Measurements from ENCODE around the gene PCSK5. TPM values are rescaled to one million over a fixed set of nuclear protein-coding genes. Genes with fewer than 3 reads are reported as not detected.

Gene PCSK5
- total RNA-seq, 2 experiments from 2014 or later = 14.4 to 15.2 TPM

DNA sequence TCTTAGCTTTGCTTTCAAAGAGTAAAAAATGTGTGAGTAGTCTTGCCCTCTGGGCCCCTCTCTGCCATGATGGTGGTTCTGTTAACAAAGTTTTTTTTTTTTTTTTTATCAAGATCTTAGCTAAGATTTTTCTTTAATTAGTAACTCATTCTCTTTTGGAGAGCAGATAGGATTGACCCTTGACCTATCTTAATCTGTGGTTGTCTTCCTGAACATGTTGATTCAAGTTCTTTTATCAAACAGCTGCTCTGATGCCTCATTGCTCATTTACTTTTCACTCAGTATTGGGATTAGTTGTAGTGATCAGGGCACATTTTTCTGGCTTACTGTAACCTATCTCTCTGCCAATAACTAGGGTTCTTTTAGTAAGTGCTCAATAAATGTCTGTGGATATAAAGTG is 106.3 kb downstream of the PCSK5 start:
- H3K4me3 Mint-ChIP-seq = no peak overlapping the region
- H3K9me3 ChIP-seq (ENCODE audit: control insufficient read depth in 1 of 2, insufficient read depth in 1 of 2, low read length in 2 of 2) = no peaks in the 10 kb centered on the region
- H3K27me3 Mint-ChIP-seq = no peaks in the 10 kb centered on the region
- no peak overlapping the region for H3K27ac ChIP-seq (ENCODE audit: low read depth in 1 of 2, low read length in 2 of 2)
- peaks cover 2% of the 10 kb centered on the region for H3K9me3 Mint-ChIP-seq
- no peaks in the 10 kb centered on the region for H3K4me1 ChIP-seq (ENCODE audit: insufficient read depth, low read length)
- TF ChIP-seq, protein P1, sequence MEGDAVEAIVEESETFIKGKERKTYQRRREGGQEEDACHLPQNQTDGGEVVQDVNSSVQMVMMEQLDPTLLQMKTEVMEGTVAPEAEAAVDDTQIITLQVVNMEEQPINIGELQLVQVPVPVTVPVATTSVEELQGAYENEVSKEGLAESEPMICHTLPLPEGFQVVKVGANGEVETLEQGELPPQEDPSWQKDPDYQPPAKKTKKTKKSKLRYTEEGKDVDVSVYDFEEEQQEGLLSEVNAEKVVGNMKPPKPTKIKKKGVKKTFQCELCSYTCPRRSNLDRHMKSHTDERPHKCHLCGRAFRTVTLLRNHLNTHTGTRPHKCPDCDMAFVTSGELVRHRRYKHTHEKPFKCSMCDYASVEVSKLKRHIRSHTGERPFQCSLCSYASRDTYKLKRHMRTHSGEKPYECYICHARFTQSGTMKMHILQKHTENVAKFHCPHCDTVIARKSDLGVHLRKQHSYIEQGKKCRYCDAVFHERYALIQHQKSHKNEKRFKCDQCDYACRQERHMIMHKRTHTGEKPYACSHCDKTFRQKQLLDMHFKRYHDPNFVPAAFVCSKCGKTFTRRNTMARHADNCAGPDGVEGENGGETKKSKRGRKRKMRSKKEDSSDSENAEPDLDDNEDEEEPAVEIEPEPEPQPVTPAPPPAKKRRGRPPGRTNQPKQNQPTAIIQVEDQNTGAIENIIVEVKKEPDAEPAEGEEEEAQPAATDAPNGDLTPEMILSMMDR (IDR thresholded peaks at IDR 0.05) = no peak
- no peak for ATAC-seq (ENCODE audit: poor library complexity)
- no peaks in the 10 kb centered on the region for H3K36me3 ChIP-seq (ENCODE audit: insufficient read depth, low read length)
- CTCF ChIA-PET = interaction anchor here (0.7 kb wide), 1 partner anchor 396 kb away, joined by 4 read pairs; no protein-coding TSS in a partner anchor
- H3K4me3 ChIP-seq (ENCODE audit: low read length) = no peak overlapping the region
- no peak overlapping the region for H3K27ac Mint-ChIP-seq
- intact Hi-C loops (cut with DNase I, micrococcal nuclease) = no loop called here
- POLR2A ChIA-PET = no interaction called here
- no peak for DNase-seq
- peaks cover 59% of the 10 kb centered on the region for H3K4me1 Mint-ChIP-seq (ENCODE audit: low read depth)
- H3K27me3 ChIP-seq (ENCODE audit: control insufficient read depth in 1 of 2, insufficient read depth in 2 of 2, low read length in 2 of 2) = no peaks in the 10 kb centered on the region
- H3K36me3 Mint-ChIP-seq (ENCODE audit: low read depth) = peaks cover 27% of the 10 kb centered on the region

DNA sequence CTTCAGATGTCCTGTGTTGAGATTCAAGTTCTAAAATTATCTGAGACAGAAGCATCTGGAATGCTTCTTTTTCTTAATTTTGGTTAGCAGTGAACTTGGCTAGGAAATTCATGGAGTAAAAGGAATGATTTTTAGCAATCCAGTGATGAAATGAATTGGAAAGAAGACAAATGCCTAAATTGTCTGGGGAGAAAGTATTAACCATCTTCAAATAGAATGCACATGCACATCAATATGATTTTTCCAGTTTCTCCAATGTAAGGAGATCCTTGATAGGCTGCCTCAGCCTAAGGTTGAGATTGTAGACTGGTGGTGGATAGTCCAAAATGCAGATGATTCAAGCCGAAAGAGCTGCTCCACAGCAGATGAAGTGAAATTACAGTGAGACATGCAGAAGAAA is 106.7 kb downstream of the PCSK5 start:
- POLR2A ChIA-PET = no interaction called here
- Mint-ChIP-seq H3K27ac (no peak overlapping the region), H3K4me1 (ENCODE audit: low read depth) (peaks cover 64% of the 10 kb centered on the region), H3K27me3 (no peaks in the 10 kb centered on the region), H3K4me3 (no peak overlapping the region), H3K36me3 (ENCODE audit: low read depth) (peaks cover 24% of the 10 kb centered on the region), H3K9me3 (peaks cover 2% of the 10 kb centered on the region)
- CTCF ChIA-PET = no interaction called here
- Histone ChIP-seq H3K9me3 (ENCODE audit: control insufficient read depth in 1 of 2, insufficient read depth in 1 of 2, low read length in 2 of 2) (no peaks in the 10 kb centered on the region), H3K4me3 (ENCODE audit: low read length) (no peak overlapping the region), H3K27ac (ENCODE audit: low read depth in 1 of 2, low read length in 2 of 2) (no peak overlapping the region), H3K36me3 (ENCODE audit: insufficient read depth, low read length) (no peaks in the 10 kb centered on the region), H3K4me1 (ENCODE audit: insufficient read depth, low read length) (no peaks in the 10 kb centered on the region), H3K27me3 (ENCODE audit: control insufficient read depth in 1 of 2, insufficient read depth in 2 of 2, low read length in 2 of 2) (no peaks in the 10 kb centered on the region)
- DNase-seq (no peak), ATAC-seq (ENCODE audit: poor library complexity) (no peak)
- TF ChIP-seq, protein P1 (IDR thresholded peaks at IDR 0.05) = no peak
- intact Hi-C loops (cut with DNase I, micrococcal nuclease) = no loop called here

DNA sequence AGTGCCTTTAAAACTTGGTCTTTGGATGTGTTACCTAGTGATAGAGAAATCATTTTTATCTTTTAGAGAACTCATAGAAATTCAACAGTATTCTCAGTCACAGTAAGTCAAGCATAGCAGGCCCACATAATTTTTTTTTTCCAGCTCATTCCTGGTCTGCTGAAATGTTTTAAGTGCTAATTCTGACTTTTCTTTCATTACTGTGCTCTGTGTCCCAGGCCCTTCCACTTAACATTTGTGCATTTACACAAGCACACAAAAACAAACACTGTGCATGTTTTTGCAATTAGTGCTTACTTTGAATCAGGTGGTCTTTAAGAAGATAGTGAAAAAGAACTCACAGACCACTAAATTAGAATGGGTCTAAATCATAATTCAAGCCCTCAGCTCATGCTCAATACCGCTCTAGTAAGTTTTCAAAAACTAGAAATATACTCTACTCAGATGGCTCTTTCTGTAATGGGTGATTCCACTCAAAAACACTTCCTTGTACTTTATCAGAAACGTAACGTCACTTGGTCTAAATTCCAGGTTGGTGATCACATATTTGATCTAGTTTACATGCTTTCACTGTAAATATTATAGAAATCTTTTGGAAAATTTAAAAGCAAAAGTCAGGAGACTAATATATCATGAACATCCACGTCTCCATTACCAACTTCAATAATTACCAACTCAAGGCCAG is 107.8 kb downstream of the PCSK5 start:
- Histone ChIP-seq H3K27me3 (ENCODE audit: control insufficient read depth in 1 of 2, insufficient read depth in 2 of 2, low read length in 2 of 2) (no peaks in the 10 kb centered on the region), H3K4me3 (ENCODE audit: low read length) (no peak overlapping the region), H3K36me3 (ENCODE audit: insufficient read depth, low read length) (no peaks in the 10 kb centered on the region), H3K4me1 (ENCODE audit: insufficient read depth, low read length) (no peaks in the 10 kb centered on the region), H3K27ac (ENCODE audit: low read depth in 1 of 2, low read length in 2 of 2) (no peak overlapping the region), H3K9me3 (ENCODE audit: control insufficient read depth in 1 of 2, insufficient read depth in 1 of 2, low read length in 2 of 2) (no peaks in the 10 kb centered on the region)
- no peak for ATAC-seq (ENCODE audit: poor library complexity)
- intact Hi-C loops (cut with DNase I, micrococcal nuclease) = no loop called here
- ChIA-PET POLR2A (no interaction called here), CTCF (no interaction called here)
- no peak for DNase-seq
- no peak overlapping the region for H3K4me3 Mint-ChIP-seq
- peaks cover 16% of the 10 kb centered on the region for H3K36me3 Mint-ChIP-seq (ENCODE audit: low read depth)
- H3K9me3 Mint-ChIP-seq = peaks cover 2% of the 10 kb centered on the region
- H3K4me1 Mint-ChIP-seq (ENCODE audit: low read depth) = peaks cover 71% of the 10 kb centered on the region
- H3K27ac Mint-ChIP-seq = no peak overlapping the region
- TF ChIP-seq, protein P1 (IDR thresholded peaks at IDR 0.05) = no peak
- no peaks in the 10 kb centered on the region for H3K27me3 Mint-ChIP-seq

All from CD4-positive, alpha-beta T cell (primary cell).